Fibroblast of lung (primary cell): ENCODE data around the gene KSR2.

Experiments
- CTCF ChIP-seq, 2 donors: IDR thresholded peaks in 1 of 2; conservative IDR thresholded peaks in 1 of 2; 1 replicate in 1 of 2; 2 replicates in 1 of 2; pipeline ENCODE4 v1.5.1; 2011 to 2012; ENCODE audit warnings: low read length in 2 of 2, control low read depth in 1 of 2, inconsistent platforms in 1 of 2, low read depth in 1 of 2, mild to moderate bottlenecking in 1 of 2
- EZH2 ChIP-seq: IDR thresholded peaks from 2 replicates; pipeline ENCODE4 v1.5.1; 2012; ENCODE audit warnings: low read length, control low read depth, mild to moderate bottlenecking; ENCODE audit errors: missing control alignments

GRCh38 chr12:117790198-117790597 lies 178.6 kb downstream of the KSR2 start:
- TF ChIP-seq CTCF (conservative IDR thresholded peaks at IDR 0.05 in 1 of 2, IDR thresholded peaks at IDR 0.05 in 1 of 2; ENCODE audit: low read depth in 1 of 2, low read length in 2 of 2) (no peak), EZH2 (no peak)
